ENCODE measurements around the gene GIT1. TPM values are rescaled to one million over a fixed set of nuclear protein-coding genes. Genes with fewer than 3 reads are reported as not detected.

Gene GIT1
- 29.2 TPM for polyA plus RNA-seq (2013, experiment 1 of 2)
- polyA plus RNA-seq (2013, experiment 2 of 2): 28.5 TPM

GRCh38 chr17:29589524-29590410, at the start of gene GIT1:
GIT1 (minus strand) TSS chr17:29589648; CDS start chr17:29589378, 270 bp downstream.
- peaks cover 69% of the 10 kb centered on the region for H3K4me1 ChIP-seq (ENCODE audit: control insufficient read depth, insufficient read depth, low read depth, low read length)
- H2BK120ac ChIP-seq (ENCODE audit: low read depth, low read length): peak within 1 kb of the TSS; percentile 4
- peak within 1 kb of the TSS; percentile 69 for H3K27ac ChIP-seq (ENCODE audit: low read length, poor library complexity, severe bottlenecking)
- H3K4me2 ChIP-seq (ENCODE audit: low read length, poor library complexity, severe bottlenecking): peak within 1 kb of the TSS; percentile 85
- H3K18ac ChIP-seq (ENCODE audit: low read depth in 1 of 2, low read length in 2 of 2): peak within 1 kb of the TSS; percentile 92
- no peaks in the 10 kb centered on the region for H3K36me3 ChIP-seq (ENCODE audit: control insufficient read depth in 1 of 2, insufficient read depth in 2 of 2, low read depth in 1 of 2, low read length in 2 of 2)
- no peak within 1 kb of the TSS for H2BK5ac ChIP-seq (ENCODE audit: low read depth, low read length, poor library complexity, severe bottlenecking)
- H4K91ac ChIP-seq (ENCODE audit: low read length): peak within 1 kb of the TSS; percentile 89
- H3K23ac ChIP-seq (ENCODE audit: low read length in 2 of 2): peak within 1 kb of the TSS in 1 of 2 experiments; percentile 78
- DNase-seq: peak; percentile 81
- peak within 1 kb of the TSS; percentile 65 to 89 for H3K4ac ChIP-seq (ENCODE audit: low read depth in 1 of 2, low read length in 2 of 2)
- H2AK5ac ChIP-seq (ENCODE audit: low read length, severe bottlenecking): no peak within 1 kb of the TSS
- peak within 1 kb of the TSS; percentile 98 for H4K8ac ChIP-seq (ENCODE audit: low read length)
- peak within 1 kb of the TSS in 1 of 2 experiments; percentile 95 for H2BK12ac ChIP-seq (ENCODE audit: low read length in 2 of 2)
- H3K9ac ChIP-seq (ENCODE audit: low read length): peak within 1 kb of the TSS; percentile 92
- H3K79me1 ChIP-seq (replicated peaks; ENCODE audit: low read length, poor library complexity, severe bottlenecking): no peaks in the 10 kb centered on the region
- 18% methylated on average over 30 of the region's 70 CpGs for WGBS
- peak within 1 kb of the TSS; percentile 88 for H2AFZ ChIP-seq (ENCODE audit: low read depth, low read length)
- H3K9me3 ChIP-seq (ENCODE audit: control insufficient read depth, low read length): no peaks in the 10 kb centered on the region
- peak within 1 kb of the TSS in 1 of 2 experiments; percentile 97 for H3K14ac ChIP-seq (ENCODE audit: low read length in 2 of 2)
- peak within 1 kb of the TSS; percentile 96 for H2BK15ac ChIP-seq (ENCODE audit: low read depth, poor library complexity, severe bottlenecking)
- H3K27me3 ChIP-seq (ENCODE audit: control insufficient read depth in 1 of 2, insufficient read depth in 1 of 2, low read length in 2 of 2): no peaks in the 10 kb centered on the region
- H3K4me3 ChIP-seq (ENCODE audit: insufficient read depth in 1 of 2, low read depth in 1 of 2, low read length in 2 of 2): peak within 1 kb of the TSS; percentile 84 to 90

GRCh38 chr17:29633886-29634285, 44.4 kb upstream of the GIT1 start:
- H2BK15ac ChIP-seq (ENCODE audit: low read depth, poor library complexity, severe bottlenecking): no peak overlapping the region
- no peak overlapping the region for H3K4ac ChIP-seq (ENCODE audit: low read depth in 1 of 2, low read length in 2 of 2)
- no peak overlapping the region for H2BK12ac ChIP-seq (ENCODE audit: low read length in 2 of 2)
- no peak overlapping the region for H2BK5ac ChIP-seq (ENCODE audit: low read depth, low read length, poor library complexity, severe bottlenecking)
- H3K9me3 ChIP-seq (ENCODE audit: control insufficient read depth, low read length): no peaks in the 10 kb centered on the region
- H2BK120ac ChIP-seq (ENCODE audit: low read depth, low read length): no peak overlapping the region
- 40% methylated on average over 1 of the region's 3 CpGs for WGBS
- H2AK5ac ChIP-seq (ENCODE audit: low read length, severe bottlenecking): no peak overlapping the region
- no peak overlapping the region for H3K9ac ChIP-seq (ENCODE audit: low read length)
- no peaks in the 10 kb centered on the region for H3K27me3 ChIP-seq (ENCODE audit: control insufficient read depth in 1 of 2, insufficient read depth in 1 of 2, low read length in 2 of 2)
- no peak overlapping the region for H4K91ac ChIP-seq (ENCODE audit: low read length)
- H3K4me3 ChIP-seq (ENCODE audit: insufficient read depth in 1 of 2, low read depth in 1 of 2, low read length in 2 of 2): no peak overlapping the region
- H3K4me2 ChIP-seq (ENCODE audit: low read length, poor library complexity, severe bottlenecking): no peak overlapping the region
- peaks cover 33 to 41% of the 10 kb centered on the region in 2 experiments for H3K36me3 ChIP-seq (ENCODE audit: control insufficient read depth in 1 of 2, insufficient read depth in 2 of 2, low read depth in 1 of 2, low read length in 2 of 2)
- no peak overlapping the region for H2AFZ ChIP-seq (ENCODE audit: low read depth, low read length)
- no peak overlapping the region for H4K8ac ChIP-seq (ENCODE audit: low read length)
- peaks cover 23% of the 10 kb centered on the region for H3K79me1 ChIP-seq (replicated peaks; ENCODE audit: low read length, poor library complexity, severe bottlenecking)
- H3K23ac ChIP-seq (ENCODE audit: low read length in 2 of 2): no peak overlapping the region
- DNase-seq: no peak
- H3K14ac ChIP-seq (ENCODE audit: low read length in 2 of 2): no peak overlapping the region
- no peak overlapping the region for H3K27ac ChIP-seq (ENCODE audit: low read length, poor library complexity, severe bottlenecking)
- no peak overlapping the region for H3K18ac ChIP-seq (ENCODE audit: low read depth in 1 of 2, low read length in 2 of 2)
- no peaks in the 10 kb centered on the region for H3K4me1 ChIP-seq (ENCODE audit: control insufficient read depth, insufficient read depth, low read depth, low read length)

- no peak overlapping the region for H3K23ac ChIP-seq (ENCODE audit: low read length in 2 of 2)
- 93% methylated on average over 6 of the region's 6 CpGs for WGBS
- H2BK120ac ChIP-seq (ENCODE audit: low read depth, low read length): no peak overlapping the region
- H3K9me3 ChIP-seq (ENCODE audit: control insufficient read depth, low read length): no peaks in the 10 kb centered on the region
- H4K8ac ChIP-seq (ENCODE audit: low read length): no peak overlapping the region
- no peak overlapping the region for H3K4ac ChIP-seq (ENCODE audit: low read depth in 1 of 2, low read length in 2 of 2)
- no peak overlapping the region for H3K4me2 ChIP-seq (ENCODE audit: low read length, poor library complexity, severe bottlenecking)
- no peak overlapping the region for H2AFZ ChIP-seq (ENCODE audit: low read depth, low read length)
- no peak for DNase-seq
- no peak overlapping the region for H2BK5ac ChIP-seq (ENCODE audit: low read depth, low read length, poor library complexity, severe bottlenecking)
- H3K79me1 ChIP-seq (replicated peaks; ENCODE audit: low read length, poor library complexity, severe bottlenecking): peaks cover 27% of the 10 kb centered on the region
- H2AK5ac ChIP-seq (ENCODE audit: low read length, severe bottlenecking): no peak overlapping the region
- no peak overlapping the region for H3K14ac ChIP-seq (ENCODE audit: low read length in 2 of 2)
- no peak overlapping the region for H3K27ac ChIP-seq (ENCODE audit: low read length, poor library complexity, severe bottlenecking)
- H3K4me3 ChIP-seq (ENCODE audit: insufficient read depth in 1 of 2, low read depth in 1 of 2, low read length in 2 of 2): no peak overlapping the region
- H3K27me3 ChIP-seq (ENCODE audit: control insufficient read depth in 1 of 2, insufficient read depth in 1 of 2, low read length in 2 of 2): no peaks in the 10 kb centered on the region
- no peak overlapping the region for H2BK15ac ChIP-seq (ENCODE audit: low read depth, poor library complexity, severe bottlenecking)
- no peak overlapping the region for H3K18ac ChIP-seq (ENCODE audit: low read depth in 1 of 2, low read length in 2 of 2)
- H3K4me1 ChIP-seq (ENCODE audit: control insufficient read depth, insufficient read depth, low read depth, low read length): no peaks in the 10 kb centered on the region
- no peak overlapping the region for H3K9ac ChIP-seq (ENCODE audit: low read length)
- H4K91ac ChIP-seq (ENCODE audit: low read length): no peak overlapping the region
- H3K36me3 ChIP-seq (ENCODE audit: control insufficient read depth in 1 of 2, insufficient read depth in 2 of 2, low read depth in 1 of 2, low read length in 2 of 2): peaks cover 29 to 30% of the 10 kb centered on the region in 2 experiments
- H2BK12ac ChIP-seq (ENCODE audit: low read length in 2 of 2): no peak overlapping the region
These were observed 41.3 kb upstream of the GIT1 start for GRCh38 chr17:29630630-29631193.

GRCh38 chr17:29629839-29630238, 40.4 kb upstream of the GIT1 start:
- Histone ChIP-seq H3K36me3 (ENCODE audit: control insufficient read depth in 1 of 2, insufficient read depth in 2 of 2, low read depth in 1 of 2, low read length in 2 of 2) (peaks cover 28 to 30% of the 10 kb centered on the region in 2 experiments), H3K9me3 (ENCODE audit: control insufficient read depth, low read length) (no peaks in the 10 kb centered on the region), H3K27ac (ENCODE audit: low read length, poor library complexity, severe bottlenecking) (no peak overlapping the region), H2AFZ (ENCODE audit: low read depth, low read length) (no peak overlapping the region), H4K8ac (ENCODE audit: low read length) (no peak overlapping the region), H2BK15ac (ENCODE audit: low read depth, poor library complexity, severe bottlenecking) (no peak overlapping the region), H3K27me3 (ENCODE audit: control insufficient read depth in 1 of 2, insufficient read depth in 1 of 2, low read length in 2 of 2) (no peaks in the 10 kb centered on the region), H3K18ac (ENCODE audit: low read depth in 1 of 2, low read length in 2 of 2) (no peak overlapping the region), H2BK12ac (ENCODE audit: low read length in 2 of 2) (no peak overlapping the region), H3K4ac (ENCODE audit: low read depth in 1 of 2, low read length in 2 of 2) (no peak overlapping the region), H3K4me1 (ENCODE audit: control insufficient read depth, insufficient read depth, low read depth, low read length) (no peaks in the 10 kb centered on the region), H3K9ac (ENCODE audit: low read length) (no peak overlapping the region), H3K79me1 (replicated peaks; ENCODE audit: low read length, poor library complexity, severe bottlenecking) (peaks cover 27% of the 10 kb centered on the region), H3K14ac (ENCODE audit: low read length in 2 of 2) (no peak overlapping the region), H2BK5ac (ENCODE audit: low read depth, low read length, poor library complexity, severe bottlenecking) (no peak overlapping the region), H2BK120ac (ENCODE audit: low read depth, low read length) (no peak overlapping the region), H3K4me2 (ENCODE audit: low read length, poor library complexity, severe bottlenecking) (no peak overlapping the region), H3K4me3 (ENCODE audit: insufficient read depth in 1 of 2, low read depth in 1 of 2, low read length in 2 of 2) (no peak overlapping the region), H4K91ac (ENCODE audit: low read length) (no peak overlapping the region), H2AK5ac (ENCODE audit: low read length, severe bottlenecking) (no peak overlapping the region), H3K23ac (ENCODE audit: low read length in 2 of 2) (no peak overlapping the region)
- DNase-seq: no peak
- WGBS: 92% methylated on average over 2 of the region's 2 CpGs
